LNCAP (cell line): ENCODE results near the gene WDR20.

ENCODE experiments used
- CTCF ChIP-seq: fragments of 450-650 bp; IDR thresholded peaks from 2 replicates; pipeline ENCODE4 v1.5.1; 2017; ENCODE audit warnings: mild to moderate bottlenecking

WDR20 gene

GRCh38 chr14:102213984-102214658, 74.4 kb downstream of the WDR20 start:
- TF ChIP-seq CTCF: no peak; the same call in 1 of the 2 replicates

- no peak for TF ChIP-seq CTCF
Measured at GRCh38 chr14:102215071-102215470, 75.4 kb downstream of the WDR20 start.

- TF ChIP-seq CTCF: no peak
Measured at GRCh38 chr14:102215576-102216250, 76.0 kb downstream of the WDR20 start.

- TF ChIP-seq CTCF: no peak
Measured at GRCh38 chr14:102217399-102217798, 77.7 kb downstream of the WDR20 start.

- no peak for TF ChIP-seq CTCF
Measured at GRCh38 chr14:102217987-102218421, 78.3 kb downstream of the WDR20 start.

- no peak for TF ChIP-seq CTCF
Measured at GRCh38 chr14:102218688-102219087, 79.0 kb downstream of the WDR20 start.

GRCh38 chr14:102219316-102219715, 79.6 kb downstream of the WDR20 start:
- no peak for TF ChIP-seq CTCF
